Measurements from ENCODE around the gene NAGA. TPM values are rescaled to one million over a fixed set of nuclear protein-coding genes. Genes with fewer than 3 reads are reported as not detected.
"Not testable (repeated sequence)": the region's sequence is repeated elsewhere in the genome, so short reads cannot be mapped to it uniquely, and the experiment has no call there.

NAGA gene
- polyA plus RNA-seq, 2 donors = 6.9 to 12.3 TPM

DNA sequence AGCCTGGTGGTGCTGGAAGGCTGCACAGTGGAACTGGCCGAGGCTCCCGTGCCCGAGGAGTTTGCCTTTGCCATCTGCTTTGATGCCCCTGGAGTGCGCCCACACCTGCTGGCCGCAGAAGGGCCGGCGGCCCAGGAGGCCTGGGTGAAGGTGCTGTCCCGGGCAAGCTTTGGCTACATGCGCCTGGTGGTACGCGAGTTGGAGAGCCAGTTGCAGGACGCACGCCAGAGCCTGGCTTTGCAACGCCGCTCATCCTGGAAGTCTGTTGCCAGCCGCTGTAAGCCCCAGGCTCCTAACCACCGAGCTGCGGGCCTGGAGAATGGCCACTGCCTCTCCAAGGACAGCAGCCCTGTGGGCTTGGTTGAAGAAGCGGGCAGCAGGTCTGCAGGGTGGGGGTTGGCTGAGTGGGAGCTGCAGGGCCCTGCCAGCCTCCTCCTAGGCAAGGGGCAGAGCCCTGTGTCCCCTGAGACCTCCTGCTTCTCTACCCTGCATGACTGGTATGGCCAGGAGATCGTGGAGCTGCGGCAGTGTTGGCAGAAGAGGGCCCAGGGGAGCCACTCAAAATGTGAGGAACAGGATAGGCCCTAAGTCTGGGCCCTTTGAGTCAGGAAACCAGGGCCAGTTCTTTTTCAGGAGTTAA, 7.0 kb upstream of the NAGA start:
- H3K27ac ChIP-seq (ENCODE audit: low read depth in 2 of 2, low read length in 1 of 2) = no peak overlapping the region
- 83 to 89% methylated on average over 21 of the region's 21 CpGs for WGBS, 2 donors
- H3K4me1 ChIP-seq (ENCODE audit: control insufficient read depth in 2 of 2, insufficient read depth in 2 of 2, low read length in 1 of 2) = peaks cover 6 to 16% of the 10 kb centered on the region in 2 donors

DNA sequence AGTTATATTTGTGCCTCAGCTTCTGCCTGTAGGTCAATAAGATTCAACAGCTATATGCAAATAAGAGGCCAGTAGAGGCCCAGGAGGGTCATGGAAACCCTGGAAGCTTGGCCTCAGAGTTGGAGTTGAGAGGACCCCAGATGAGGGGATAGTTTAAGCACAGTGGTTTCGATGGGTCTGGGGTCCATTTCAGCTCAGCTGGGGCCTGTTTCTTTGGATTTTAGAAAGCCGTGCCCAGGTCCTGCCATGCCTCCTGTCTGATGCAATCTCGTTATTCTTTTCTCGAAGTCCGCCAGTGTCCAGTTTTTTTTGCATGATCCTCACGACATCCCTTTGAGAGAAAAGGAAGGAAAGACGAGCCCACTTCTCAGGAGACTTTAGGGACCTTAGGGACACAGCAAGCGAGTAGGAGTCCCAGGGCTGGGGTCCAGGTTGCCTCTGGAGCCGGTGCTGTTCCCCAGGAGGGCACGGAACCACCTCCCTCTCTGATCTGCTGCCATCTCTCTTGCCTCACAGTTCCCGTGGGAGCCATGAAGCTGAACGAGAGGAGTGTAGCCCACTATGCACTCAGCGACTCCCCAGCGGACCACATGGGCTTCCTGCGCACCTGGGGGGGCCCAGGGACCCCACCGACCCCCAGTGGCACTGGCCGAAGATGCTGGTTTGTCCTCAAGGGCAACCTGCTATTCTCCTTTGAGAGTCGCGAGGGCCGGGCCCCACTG, 6.3 kb upstream of the NAGA start:
- H3K4me3 ChIP-seq (ENCODE audit: low read depth in 1 of 2, low read length in 2 of 2) = no peak overlapping the region
- no peaks in the 10 kb centered on the region for H3K9me3 ChIP-seq (ENCODE audit: control insufficient read depth in 2 of 2, insufficient read depth in 1 of 2, low read depth in 1 of 2, low read length in 1 of 2)
- peaks cover 6 to 14% of the 10 kb centered on the region in 2 donors for H3K4me1 ChIP-seq (ENCODE audit: control insufficient read depth in 2 of 2, insufficient read depth in 2 of 2, low read length in 1 of 2)
- H3K36me3 ChIP-seq (ENCODE audit: control insufficient read depth in 2 of 2, insufficient read depth in 2 of 2, low read length in 1 of 2) = peaks cover 0 to 3% of the 10 kb centered on the region in 2 donors
- 90 to 91% methylated on average over 20 of the region's 20 CpGs for WGBS, 2 donors
- H3K27me3 ChIP-seq (ENCODE audit: control insufficient read depth in 1 of 2, insufficient read depth in 2 of 2, low read length in 2 of 2) = no peaks in the 10 kb centered on the region
- no peak overlapping the region for H3K27ac ChIP-seq (ENCODE audit: low read depth in 2 of 2, low read length in 1 of 2)

More for the DNA sequence above, 7.0 kb upstream of the NAGA start:
- Histone ChIP-seq H3K9me3 (ENCODE audit: control insufficient read depth in 2 of 2, insufficient read depth in 1 of 2, low read depth in 1 of 2, low read length in 1 of 2) (no peaks in the 10 kb centered on the region), H3K36me3 (ENCODE audit: control insufficient read depth in 2 of 2, insufficient read depth in 2 of 2, low read length in 1 of 2) (peaks cover 0 to 7% of the 10 kb centered on the region in 2 donors), H3K27me3 (ENCODE audit: control insufficient read depth in 1 of 2, insufficient read depth in 2 of 2, low read length in 2 of 2) (no peaks in the 10 kb centered on the region), H3K4me3 (ENCODE audit: low read depth in 1 of 2, low read length in 2 of 2) (no peak overlapping the region)

GRCh38 chr22:42074846-42075676, 4.4 kb upstream of the NAGA start:
- Histone ChIP-seq H3K27me3 (ENCODE audit: control insufficient read depth in 1 of 2, insufficient read depth in 2 of 2, low read length in 2 of 2) (no peaks in the 10 kb centered on the region), H3K4me3 (ENCODE audit: low read depth in 1 of 2, low read length in 2 of 2) (peak overlapping the region; percentile 69 to 72), H3K9me3 (ENCODE audit: control insufficient read depth in 2 of 2, insufficient read depth in 1 of 2, low read depth in 1 of 2, low read length in 1 of 2) (no peaks in the 10 kb centered on the region), H3K36me3 (ENCODE audit: control insufficient read depth in 2 of 2, insufficient read depth in 2 of 2, low read length in 1 of 2) (peaks cover 0 to 3% of the 10 kb centered on the region in 2 donors), H3K27ac (ENCODE audit: low read depth in 2 of 2, low read length in 1 of 2) (peak overlapping the region; percentile 82 to 84), H3K4me1 (ENCODE audit: control insufficient read depth in 2 of 2, insufficient read depth in 2 of 2, low read length in 1 of 2) (peaks cover 6 to 9% of the 10 kb centered on the region in 2 donors)
- 58 to 59% methylated on average over 9 of the region's 9 CpGs for WGBS, 2 donors

- Histone ChIP-seq H3K27me3 (ENCODE audit: control insufficient read depth in 1 of 2, insufficient read depth in 2 of 2, low read length in 2 of 2) (no peaks in the 10 kb centered on the region), H3K27ac (ENCODE audit: low read depth in 2 of 2, low read length in 1 of 2) (peak within 1 kb of the TSS; percentile 82 to 84), H3K4me1 (ENCODE audit: control insufficient read depth in 2 of 2, insufficient read depth in 2 of 2, low read length in 1 of 2) (peaks cover 6 to 13% of the 10 kb centered on the region in 2 donors), H3K36me3 (ENCODE audit: control insufficient read depth in 2 of 2, insufficient read depth in 2 of 2, low read length in 1 of 2) (peaks cover 0 to 3% of the 10 kb centered on the region in 2 donors), H3K9me3 (ENCODE audit: control insufficient read depth in 2 of 2, insufficient read depth in 1 of 2, low read depth in 1 of 2, low read length in 1 of 2) (no peaks in the 10 kb centered on the region), H3K4me3 (ENCODE audit: low read depth in 1 of 2, low read length in 2 of 2) (peak within 1 kb of the TSS; percentile 69 to 72)
- 0 to 2% methylated on average over 39 to 55 of the region's 55 CpGs for WGBS, 2 donors
These were observed 3.7 kb upstream of the NAGA start, which contains the start of gene PHETA2 for GRCh38 chr22:42074132-42074811. Gene PHETA2, plus strand, starts transcription at chr22:42074248. Its CDS starts 3,046 bp downstream, at chr22:42077294.

- Histone ChIP-seq H3K4me1 (ENCODE audit: control insufficient read depth in 2 of 2, insufficient read depth in 2 of 2, low read length in 1 of 2) (peaks cover 6 to 13% of the 10 kb centered on the region in 2 donors), H3K27me3 (ENCODE audit: control insufficient read depth in 1 of 2, insufficient read depth in 2 of 2, low read length in 2 of 2) (no peaks in the 10 kb centered on the region), H3K27ac (ENCODE audit: low read depth in 2 of 2, low read length in 1 of 2) (peak overlapping the region; percentile 82 to 84), H3K4me3 (ENCODE audit: low read depth in 1 of 2, low read length in 2 of 2) (peak overlapping the region; percentile 69 to 72), H3K9me3 (ENCODE audit: control insufficient read depth in 2 of 2, insufficient read depth in 1 of 2, low read depth in 1 of 2, low read length in 1 of 2) (no peaks in the 10 kb centered on the region), H3K36me3 (ENCODE audit: control insufficient read depth in 2 of 2, insufficient read depth in 2 of 2, low read length in 1 of 2) (peaks cover 0 to 3% of the 10 kb centered on the region in 2 donors)
- 65 to 75% methylated on average over 14 of the region's 14 CpGs for whole genome bisulfite sequencing, 2 donors
These were observed 3.0 kb upstream of the NAGA start for GRCh38 chr22:42073621-42074041.

DNA sequence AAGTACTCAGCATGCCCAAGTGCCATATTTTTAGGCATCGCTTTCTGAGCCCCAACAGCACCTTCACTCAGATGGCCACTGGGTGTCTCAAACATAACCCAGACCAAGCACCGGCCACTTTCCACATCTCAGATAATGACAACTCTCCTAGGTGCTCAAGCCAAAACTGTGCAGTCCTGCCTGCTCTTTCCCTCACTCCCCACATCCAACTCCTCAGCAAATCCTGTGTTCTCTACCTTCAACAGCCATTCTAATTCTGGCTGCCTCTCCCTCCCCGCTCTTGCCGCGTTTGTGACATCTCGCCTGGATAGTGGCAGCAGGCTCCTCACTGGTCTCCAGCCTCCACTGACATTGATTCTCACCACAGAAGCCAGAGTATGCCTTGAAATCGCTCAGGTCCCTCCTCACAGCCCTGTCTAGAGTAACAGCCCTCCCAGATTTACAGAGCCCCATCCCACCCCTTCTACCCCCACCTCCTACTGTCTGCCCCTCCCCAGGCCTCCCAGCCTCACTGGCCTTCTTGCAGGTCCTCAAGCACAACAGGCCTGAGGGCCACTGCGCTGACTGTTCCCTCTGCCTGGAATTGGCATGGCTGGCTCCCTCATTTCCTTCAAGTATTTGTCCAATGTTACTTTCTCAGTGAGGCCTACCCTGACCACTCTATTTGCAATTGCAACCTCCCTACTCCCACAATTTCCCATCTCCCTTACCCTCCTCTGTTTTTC, 2.2 kb upstream of the NAGA start:
- no peaks in the 10 kb centered on the region for H3K27me3 ChIP-seq (ENCODE audit: control insufficient read depth in 1 of 2, insufficient read depth in 2 of 2, low read length in 2 of 2)
- H3K27ac ChIP-seq (ENCODE audit: low read depth in 2 of 2, low read length in 1 of 2) = peak overlapping the region in 1 of 2 donors; percentile 40
- peaks cover 6 to 13% of the 10 kb centered on the region in 2 donors for H3K4me1 ChIP-seq (ENCODE audit: control insufficient read depth in 2 of 2, insufficient read depth in 2 of 2, low read length in 1 of 2)
- H3K36me3 ChIP-seq (ENCODE audit: control insufficient read depth in 2 of 2, insufficient read depth in 2 of 2, low read length in 1 of 2) = peaks cover 0 to 10% of the 10 kb centered on the region in 2 donors
- H3K9me3 ChIP-seq (ENCODE audit: control insufficient read depth in 2 of 2, insufficient read depth in 1 of 2, low read depth in 1 of 2, low read length in 1 of 2) = no peaks in the 10 kb centered on the region
- H3K4me3 ChIP-seq (ENCODE audit: low read depth in 1 of 2, low read length in 2 of 2) = no peak overlapping the region
- 84 to 96% methylated on average over 8 of the region's 8 CpGs for WGBS, 2 donors

GRCh38 chr22:42071508-42071907, 896 bp upstream of the NAGA start:
- not testable (repeated sequence) for H3K4me3 ChIP-seq (ENCODE audit: low read depth in 1 of 2, low read length in 2 of 2); H3K27me3 ChIP-seq (ENCODE audit: control insufficient read depth in 1 of 2, insufficient read depth in 2 of 2, low read length in 2 of 2); H3K9me3 ChIP-seq (ENCODE audit: control insufficient read depth in 2 of 2, insufficient read depth in 1 of 2, low read depth in 1 of 2, low read length in 1 of 2)
- whole genome bisulfite sequencing, 2 donors = 67 to 71% methylated on average over 7 of the region's 7 CpGs
- peaks cover 0 to 15% of the 10 kb centered on the region in 2 donors for H3K36me3 ChIP-seq (ENCODE audit: control insufficient read depth in 2 of 2, insufficient read depth in 2 of 2, low read length in 1 of 2)
- peak overlapping the region in 1 of 2 donors; percentile 94 for H3K27ac ChIP-seq (ENCODE audit: low read depth in 2 of 2, low read length in 1 of 2)
- H3K4me1 ChIP-seq (ENCODE audit: control insufficient read depth in 2 of 2, insufficient read depth in 2 of 2, low read length in 1 of 2) = peaks cover 4 to 13% of the 10 kb centered on the region in 2 donors

DNA sequence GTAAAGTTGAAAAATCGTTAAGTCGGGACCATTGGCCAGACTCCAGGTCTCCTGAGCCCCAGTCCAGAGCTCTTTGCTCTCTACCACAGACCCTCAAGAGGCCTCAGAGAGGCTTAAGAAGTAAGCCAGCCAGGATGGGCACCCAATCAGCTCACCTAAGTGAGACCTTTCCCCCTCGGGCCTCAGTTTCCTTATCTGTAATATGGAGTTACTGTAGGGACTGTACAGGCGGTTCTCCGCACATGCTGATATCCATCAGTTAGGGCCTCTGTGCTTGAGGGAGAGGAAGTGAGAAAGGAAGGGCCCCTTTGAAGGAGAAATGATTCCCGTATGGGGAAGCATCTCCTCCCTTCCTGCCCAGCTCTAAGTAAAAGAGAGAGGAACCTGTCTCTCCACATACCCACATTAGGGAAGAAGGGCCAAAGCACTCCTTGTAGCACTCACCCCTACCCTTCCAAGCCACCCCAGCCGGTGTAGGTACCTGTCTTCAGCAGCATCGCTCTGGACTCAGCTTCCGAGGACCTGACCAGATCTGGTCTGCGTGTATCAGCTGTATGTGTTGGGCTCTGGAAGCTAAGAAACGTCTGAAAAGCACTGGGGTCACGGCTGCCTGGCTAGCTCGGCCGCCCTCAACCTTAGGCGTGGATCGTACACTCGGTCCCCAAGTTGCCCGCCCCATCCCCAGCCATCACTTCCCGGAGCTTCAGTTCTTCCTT, 653 bp downstream of the NAGA start:
- H3K9me3 ChIP-seq (ENCODE audit: control insufficient read depth in 2 of 2, insufficient read depth in 1 of 2, low read depth in 1 of 2, low read length in 1 of 2) = no peaks in the 10 kb centered on the region
- H3K4me1 ChIP-seq (ENCODE audit: control insufficient read depth in 2 of 2, insufficient read depth in 2 of 2, low read length in 1 of 2) = peaks cover 4 to 11% of the 10 kb centered on the region in 2 donors
- no peaks in the 10 kb centered on the region for H3K27me3 ChIP-seq (ENCODE audit: control insufficient read depth in 1 of 2, insufficient read depth in 2 of 2, low read length in 2 of 2)
- peak overlapping the region; percentile 94 to 95 for H3K27ac ChIP-seq (ENCODE audit: low read depth in 2 of 2, low read length in 1 of 2)
- H3K36me3 ChIP-seq (ENCODE audit: control insufficient read depth in 2 of 2, insufficient read depth in 2 of 2, low read length in 1 of 2) = peaks cover 3 to 29% of the 10 kb centered on the region in 2 donors
- H3K4me3 ChIP-seq (ENCODE audit: low read depth in 1 of 2, low read length in 2 of 2) = peak overlapping the region; percentile 61 to 62
- 18 to 22% methylated on average over 19 of the region's 19 CpGs for WGBS, 2 donors

Measured in esophagus (tissue), 2 donors.